Activated T-cell treated with anti-CD3 and anti-CD28 coated beads for 24 hours (primary cell): ENCODE results near the gene NEK10.

Experiments
- DNase-seq: peaks from one replicate; pipeline ENCODE4 v3.0.0-alpha.2; 2020; ENCODE audit warnings: low read depth

NEK10 gene

DNA sequence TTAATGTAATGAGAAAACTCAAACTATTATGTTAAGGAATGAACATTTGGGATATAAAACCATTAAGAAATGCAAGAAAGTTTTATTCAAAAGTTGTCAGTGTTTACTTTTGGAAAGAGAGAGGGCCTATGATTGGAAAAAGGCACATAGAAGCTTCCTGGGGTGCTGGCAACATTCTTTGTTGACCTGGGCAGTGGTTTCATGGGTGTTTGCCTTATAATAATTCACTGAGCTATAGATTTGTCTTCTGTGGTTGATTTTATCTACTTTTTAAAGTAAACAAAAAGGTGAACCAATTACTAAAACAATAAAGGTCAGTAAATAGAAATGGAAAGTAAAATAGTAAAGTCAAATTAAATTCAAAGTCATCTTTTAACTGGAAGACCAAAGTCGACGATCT, 308.8 kb downstream of the NEK10 start:
- DNase-seq: no peak
